Stimulated activated effector memory CD8-positive, alpha-beta T cell treated with anti-CD3 and anti-CD28 coated beads, Interleukin-12 subunit alpha, Interleukin-12 subunit beta, amount 100 ng/mL, for 72 hours (primary cell): Measurements from ENCODE around the gene KRTAP16-1.

Experiments
- ATAC-seq: fragments of 150-1000 bp; cut with Tn5 transposase; 2 replicates; pipeline ENCODE4 v1.10.0; 2021
- DNase-seq, 2 donors: peaks; one replicate each; pipeline ENCODE4 v3.0.0; 2021 to 2022; ENCODE audit warnings: low spot score in 2 of 2
- H3K27ac Mint-ChIP-seq: one replicate; pipeline ENCODE4 v1.8.0; 2022; ENCODE audit warnings: mild to moderate bottlenecking, mixed read lengths
- H3K36me3 Mint-ChIP-seq: one replicate; pipeline ENCODE4 v1.8.0; 2022; ENCODE audit warnings: mild to moderate bottlenecking, mixed read lengths
- H3K4me1 Mint-ChIP-seq: one replicate; pipeline ENCODE4 v1.8.0; 2022; ENCODE audit warnings: mixed read lengths
- H3K4me3 Mint-ChIP-seq: one replicate; pipeline ENCODE4 v1.8.0; 2022; ENCODE audit warnings: mild to moderate bottlenecking, mixed read lengths
- H3K9me3 Mint-ChIP-seq: one replicate; pipeline ENCODE4 v1.8.0; 2022; ENCODE audit warnings: mixed read lengths

KRTAP16-1 gene

GRCh38 chr17:41322903-41323895 lies 14.1 kb upstream of the KRTAP16-1 start:
- DNase-seq (no peak), ATAC-seq (no peak)
- peaks cover 40% of the 10 kb centered on the region for H3K4me1 Mint-ChIP-seq
- H3K9me3 Mint-ChIP-seq, result no peaks in the 10 kb centered on the region
- H3K4me3 Mint-ChIP-seq, result no peak overlapping the region
- H3K36me3 Mint-ChIP-seq, result peaks cover 6% of the 10 kb centered on the region
- peak overlapping the region; percentile 91 for H3K27ac Mint-ChIP-seq

- H3K4me1 Mint-ChIP-seq, result peaks cover 34% of the 10 kb centered on the region
- no peak overlapping the region for H3K4me3 Mint-ChIP-seq
- peaks cover 6% of the 10 kb centered on the region for H3K36me3 Mint-ChIP-seq
- DNase-seq (no peak), ATAC-seq (peak; percentile 67)
- no peaks in the 10 kb centered on the region for H3K9me3 Mint-ChIP-seq
- H3K27ac Mint-ChIP-seq, result peak overlapping the region; percentile 91
Measured at GRCh38 chr17:41322094-41322902, 13.2 kb upstream of the KRTAP16-1 start.

GRCh38 chr17:41318231-41318630 lies 9.1 kb upstream of the KRTAP16-1 start:
- H3K4me3 Mint-ChIP-seq, result no peak overlapping the region
- H3K27ac Mint-ChIP-seq, result no peak overlapping the region
- H3K9me3 Mint-ChIP-seq, result no peaks in the 10 kb centered on the region
- ATAC-seq (no peak), DNase-seq (no peak)
- H3K4me1 Mint-ChIP-seq, result peaks cover 13% of the 10 kb centered on the region
- no peaks in the 10 kb centered on the region for H3K36me3 Mint-ChIP-seq

GRCh38 chr17:41315814-41316445 lies 6.8 kb upstream of the KRTAP16-1 start:
- H3K9me3 Mint-ChIP-seq, result no peaks in the 10 kb centered on the region
- ATAC-seq (no peak), DNase-seq (no peak)
- peaks cover 13% of the 10 kb centered on the region for H3K4me1 Mint-ChIP-seq
- H3K36me3 Mint-ChIP-seq, result no peaks in the 10 kb centered on the region
- H3K27ac Mint-ChIP-seq, result peak overlapping the region; percentile 33
- H3K4me3 Mint-ChIP-seq, result no peak overlapping the region

- Mint-ChIP-seq H3K9me3 (no peaks in the 10 kb centered on the region), H3K4me1 (peaks cover 20% of the 10 kb centered on the region), H3K4me3 (no peak within 1 kb of the TSS), H3K36me3 (no peaks in the 10 kb centered on the region), H3K27ac (peak within 1 kb of the TSS; percentile 33)
- no peak for DNase-seq
- ATAC-seq, result no peak
Measured at GRCh38 chr17:41315204-41315794, 6.2 kb upstream of the KRTAP16-1 start, which contains the start of gene KRTAP17-1. Gene KRTAP17-1, minus strand, starts transcription at chr17:41315710. Its CDS starts 60 bp downstream, at chr17:41315650.

- Mint-ChIP-seq H3K36me3 (peaks cover 6% of the 10 kb centered on the region), H3K4me3 (no peak overlapping the region), H3K27ac (peak overlapping the region; percentile 94), H3K9me3 (no peaks in the 10 kb centered on the region), H3K4me1 (peaks cover 56% of the 10 kb centered on the region)
- DNase-seq (no peak), ATAC-seq (no peak)
Measured at GRCh38 chr17:41311111-41311510, 2.0 kb upstream of the KRTAP16-1 start.

GRCh38 chr17:41308251-41308917 lies 725 bp downstream of the KRTAP16-1 start:
- DNase-seq (peak; percentile 39 to 76), ATAC-seq (peak; percentile 86)
- no peaks in the 10 kb centered on the region for H3K9me3 Mint-ChIP-seq
- H3K36me3 Mint-ChIP-seq, result peaks cover 6% of the 10 kb centered on the region
- H3K4me1 Mint-ChIP-seq, result peaks cover 54% of the 10 kb centered on the region
- peak overlapping the region; percentile 70 for H3K4me3 Mint-ChIP-seq
- peak overlapping the region; percentile 94 for H3K27ac Mint-ChIP-seq

GRCh38 chr17:41307647-41308046 lies 1.5 kb downstream of the KRTAP16-1 start:
- H3K9me3 Mint-ChIP-seq, result no peaks in the 10 kb centered on the region
- peaks cover 54% of the 10 kb centered on the region for H3K4me1 Mint-ChIP-seq
- H3K4me3 Mint-ChIP-seq, result peak overlapping the region; percentile 70
- ATAC-seq (no peak), DNase-seq (no peak)
- H3K27ac Mint-ChIP-seq, result peak overlapping the region; percentile 94
- peaks cover 6% of the 10 kb centered on the region for H3K36me3 Mint-ChIP-seq

GRCh38 chr17:41304091-41304490 lies 5.0 kb downstream of the KRTAP16-1 start:
- no peaks in the 10 kb centered on the region for H3K9me3 Mint-ChIP-seq
- H3K4me3 Mint-ChIP-seq, result no peak overlapping the region
- peaks cover 6% of the 10 kb centered on the region for H3K36me3 Mint-ChIP-seq
- DNase-seq (no peak), ATAC-seq (no peak)
- peaks cover 39% of the 10 kb centered on the region for H3K4me1 Mint-ChIP-seq
- no peak overlapping the region for H3K27ac Mint-ChIP-seq

- DNase-seq, result no peak
Measured at GRCh38 chr17:41302981-41303380, 6.1 kb downstream of the KRTAP16-1 start.

GRCh38 chr17:41301916-41302901 lies 6.9 kb downstream of the KRTAP16-1 start, which contains the start of gene KRTAP29-1:
Gene KRTAP29-1, minus strand, starts transcription at chr17:41302851. Its CDS starts 0 bp downstream, at chr17:41302851.
- Mint-ChIP-seq H3K27ac (no peak within 1 kb of the TSS), H3K36me3 (no peaks in the 10 kb centered on the region), H3K4me3 (no peak within 1 kb of the TSS), H3K9me3 (no peaks in the 10 kb centered on the region), H3K4me1 (peaks cover 21% of the 10 kb centered on the region)
- DNase-seq (no peak), ATAC-seq (no peak)

More at GRCh38 chr17:41302981-41303380, 6.1 kb downstream of the KRTAP16-1 start:
- H3K36me3 Mint-ChIP-seq, result no peaks in the 10 kb centered on the region
- H3K9me3 Mint-ChIP-seq, result no peaks in the 10 kb centered on the region
- H3K4me1 Mint-ChIP-seq, result peaks cover 28% of the 10 kb centered on the region
- no peak for ATAC-seq
- H3K4me3 Mint-ChIP-seq, result no peak overlapping the region
- H3K27ac Mint-ChIP-seq, result no peak overlapping the region

GRCh38 chr17:41301204-41301790 lies 7.8 kb downstream of the KRTAP16-1 start:
- Mint-ChIP-seq H3K27ac (no peak overlapping the region), H3K4me1 (peaks cover 12% of the 10 kb centered on the region), H3K36me3 (no peaks in the 10 kb centered on the region), H3K4me3 (no peak overlapping the region), H3K9me3 (no peaks in the 10 kb centered on the region)
- ATAC-seq (no peak), DNase-seq (no peak)
